ENCODE data around the gene ZNF236. TPM values are rescaled to one million over a fixed set of nuclear protein-coding genes. Genes with fewer than 3 reads are reported as not detected.

ZNF236 gene
- total and polyA plus RNA-seq, 2 of the 8 experiments (the other 6 are each of a cell fraction or from before 2014, with no cell fraction given), result 6.7 to 14.5 TPM

- no peaks in the 10 kb centered on the region for H3K4me1 ChIP-seq (replicated peaks in 1 of 4; ENCODE audit: control insufficient read depth in 3 of 4, insufficient read depth in 4 of 4, low read length in 3 of 4)
- no peak overlapping the region for H2BK120ac ChIP-seq (replicated peaks; ENCODE audit: low read depth, low read length)
- POLR2A ChIA-PET (ENCODE audit: partially characterized antibody), result no interaction called here
- H3K23ac ChIP-seq (ENCODE audit: insufficient read length), result no peak overlapping the region
- DNase-seq (ENCODE audit: low read depth in 1 of 2, low spot score in 2 of 2), result no peak
- H2BK20ac ChIP-seq (ENCODE audit: low read length), result no peak overlapping the region
- no peak overlapping the region for H3K27ac ChIP-seq (ENCODE audit: low read depth, low read length)
- no peak overlapping the region; the same call in 1 of the 2 replicates for H4K8ac ChIP-seq (ENCODE audit: extremely low read depth, insufficient read depth, low read length)
- H4K20me1 ChIP-seq (replicated peaks in 1 of 2; ENCODE audit: control insufficient read depth in 1 of 2, insufficient read depth in 2 of 2, low read length in 2 of 2), result no peaks in the 10 kb centered on the region
- H3K18ac ChIP-seq (ENCODE audit: extremely low read depth, low read length), result no peak overlapping the region
- H3K79me1 ChIP-seq (ENCODE audit: low read depth, low read length), result no peaks in the 10 kb centered on the region
- H4K91ac ChIP-seq (replicated peaks; ENCODE audit: insufficient read length, low read length), result no peak overlapping the region
- CTCF ChIA-PET (ENCODE audit: partially characterized antibody), result interaction anchor here (0.8 to 1.3 kb wide), 3 partner anchors 9 to 69 kb away, joined by 3 read pairs; no protein-coding TSS in a partner anchor
- no peak overlapping the region for H3K4me3 ChIP-seq (ENCODE audit: extremely low read depth in 1 of 4, insufficient read depth in 2 of 4, low read depth in 3 of 4, low read length in 4 of 4)
- H3K4me2 ChIP-seq (ENCODE audit: insufficient read depth in 1 of 2, low read depth in 2 of 2, low read length in 2 of 2), result no peak overlapping the region
- no peak overlapping the region for H2AK5ac ChIP-seq (ENCODE audit: low read depth, low read length)
- H2BK5ac ChIP-seq (ENCODE audit: low read depth, low read length), result no peak overlapping the region
- no peak overlapping the region for H2AFZ ChIP-seq (ENCODE audit: low read length)
- FAIRE-seq, result no peak
- no peak overlapping the region for H3K9ac ChIP-seq (replicated peaks in 1 of 4; ENCODE audit: extremely low read depth in 1 of 4, low read depth in 3 of 4, low read length in 3 of 4)
- H3K14ac ChIP-seq (ENCODE audit: insufficient read length), result no peak overlapping the region
- H4K5ac ChIP-seq (ENCODE audit: insufficient read length, low read depth, low read length), result no peak overlapping the region
- peaks cover 5 to 37% (median 17%) of the 10 kb centered on the region in 4 experiments for H3K36me3 ChIP-seq (ENCODE audit: control insufficient read depth in 2 of 4, insufficient read depth in 4 of 4, low read length in 3 of 4)
- no peak overlapping the region for H2BK12ac ChIP-seq (ENCODE audit: low read depth, low read length)
- WGBS, 2 experiments (ENCODE audit: extremely low coverage in 1 of 2, insufficient coverage in 1 of 2, insufficient read length in 1 of 2, insufficient replicate concordance in 2 of 2, low coverage in 1 of 2, low lambda C conversion rate in 2 of 2, missing lambda C conversion rate in 1 of 2), result 89% methylated on average over 7 of the region's 7 CpGs; no CpG with 5 or more reads in 1 of the 2 experiments
- no peaks in the 10 kb centered on the region for H3K23me2 ChIP-seq (ENCODE audit: low read depth, low read length)
- H3K9me3 ChIP-seq (ENCODE audit: insufficient read depth in 2 of 2, low read depth in 1 of 2, low read length in 1 of 2), result no peaks in the 10 kb centered on the region
- no peak overlapping the region for H3K56ac ChIP-seq (replicated peaks; ENCODE audit: insufficient read length, low read depth, low read length)
- H3K4ac ChIP-seq (replicated peaks; ENCODE audit: insufficient read length, low read depth, low read length), result no peak overlapping the region
- no peaks in the 10 kb centered on the region for H3K27me3 ChIP-seq (replicated peaks in 1 of 4; ENCODE audit: control insufficient read depth in 3 of 4, extremely low read depth in 1 of 4, insufficient read depth in 3 of 4, low read length in 3 of 4)
- H3K79me2 ChIP-seq (ENCODE audit: control insufficient read depth in 1 of 2, insufficient read depth in 2 of 2, low read length in 2 of 2), result no peaks in the 10 kb centered on the region
- H2BK15ac ChIP-seq (ENCODE audit: low read length), result no peak overlapping the region
These were observed 91.2 kb downstream of the ZNF236 start for GRCh38 chr18:76913583-76913982.

Data from H1 (cell line).